ENCODE measurements around the gene TAF4. TPM values are rescaled to one million over a fixed set of nuclear protein-coding genes. Genes with fewer than 3 reads are reported as not detected.

Gene TAF4
- total and polyA plus RNA-seq, 2 of the 13 experiments (the other 11 are each of a cell fraction or from before 2014, with no cell fraction given), result 5.9 to 12.0 TPM

GRCh38 chr20:62043131-62043914 is 22.4 kb downstream of the TAF4 start (continued):
- TF ChIP-seq MZF1 (CRISPR knock-in tag; IDR thresholded peaks at IDR 0.05; ENCODE audit: borderline replicate concordance), result no peak
- peak; percentile 85 for TF ChIP-seq CREB1 (IDR thresholded peaks at IDR 0.05)
- TF ChIP-seq CREB1 (CRISPR knock-in tag; IDR thresholded peaks at IDR 0.05), result no peak; the same call in none of the 2 replicates
- no peak for TF ChIP-seq TMF1 (CRISPR knock-in tag; IDR thresholded peaks at IDR 0.05; ENCODE audit: low read depth)
- no peak for TF ChIP-seq SP1 (IDR thresholded peaks at IDR 0.05)
- TF ChIP-seq SP1 (CRISPR knock-in tag; IDR thresholded peaks at IDR 0.05), result peak; percentile 59; the same call in 1 of the 2 replicates
- TF ChIP-seq HNF4A (CRISPR knock-in tag; IDR thresholded peaks at IDR 0.05), result peak; percentile 89
- TF ChIP-seq EP300 (IDR thresholded peaks at IDR 0.05; ENCODE audit: low read depth in 2 of 2, low read length in 2 of 2), result peak; percentile 72 to 86
- peak; percentile 59; the same call in 1 of the 2 replicates for TF ChIP-seq EP300 (CRISPR knock-in tag; IDR thresholded peaks at IDR 0.05; ENCODE audit: borderline replicate concordance)
- no peak for TF ChIP-seq RARG (CRISPR knock-in tag; IDR thresholded peaks at IDR 0.05; ENCODE audit: low read depth)
- peak in 1 of 2 experiments; percentile 93; a peak in 2 of 4 replicates for TF ChIP-seq ATF4 (CRISPR knock-in tag; IDR thresholded peaks at IDR 0.05)
- TF ChIP-seq, protein P1, sequence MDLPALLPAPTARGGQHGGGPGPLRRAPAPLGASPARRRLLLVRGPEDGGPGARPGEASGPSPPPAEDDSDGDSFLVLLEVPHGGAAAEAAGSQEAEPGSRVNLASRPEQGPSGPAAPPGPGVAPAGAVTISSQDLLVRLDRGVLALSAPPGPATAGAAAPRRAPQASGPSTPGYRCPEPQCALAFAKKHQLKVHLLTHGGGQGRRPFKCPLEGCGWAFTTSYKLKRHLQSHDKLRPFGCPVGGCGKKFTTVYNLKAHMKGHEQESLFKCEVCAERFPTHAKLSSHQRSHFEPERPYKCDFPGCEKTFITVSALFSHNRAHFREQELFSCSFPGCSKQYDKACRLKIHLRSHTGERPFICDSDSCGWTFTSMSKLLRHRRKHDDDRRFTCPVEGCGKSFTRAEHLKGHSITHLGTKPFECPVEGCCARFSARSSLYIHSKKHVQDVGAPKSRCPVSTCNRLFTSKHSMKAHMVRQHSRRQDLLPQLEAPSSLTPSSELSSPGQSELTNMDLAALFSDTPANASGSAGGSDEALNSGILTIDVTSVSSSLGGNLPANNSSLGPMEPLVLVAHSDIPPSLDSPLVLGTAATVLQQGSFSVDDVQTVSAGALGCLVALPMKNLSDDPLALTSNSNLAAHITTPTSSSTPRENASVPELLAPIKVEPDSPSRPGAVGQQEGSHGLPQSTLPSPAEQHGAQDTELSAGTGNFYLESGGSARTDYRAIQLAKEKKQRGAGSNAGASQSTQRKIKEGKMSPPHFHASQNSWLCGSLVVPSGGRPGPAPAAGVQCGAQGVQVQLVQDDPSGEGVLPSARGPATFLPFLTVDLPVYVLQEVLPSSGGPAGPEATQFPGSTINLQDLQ (CRISPR knock-in tag; IDR thresholded peaks at IDR 0.05), result no peak
- TF ChIP-seq SRSF1 (optimal IDR thresholded peaks at IDR 0.05; ENCODE audit: low read depth, low read length), result no peak
- TF ChIP-seq ZBTB7A (CRISPR knock-in tag; IDR thresholded peaks at IDR 0.05), result no peak
- no peak for TF ChIP-seq ZNF761 (CRISPR knock-in tag; conservative IDR thresholded peaks at IDR 0.05)
- TF ChIP-seq HOXD1 (CRISPR knock-in tag; IDR thresholded peaks at IDR 0.05), result no peak
- TF ChIP-seq ZNF772 (CRISPR knock-in tag; IDR thresholded peaks at IDR 0.05), result 0 out of 2 replicates have a peak, but pooled peaks have one; percentile 61
- TF ChIP-seq PRPF4 (IDR thresholded peaks at IDR 0.05; ENCODE audit: low read depth, low read length, poor library complexity, severe bottlenecking), result no peak
- TF ChIP-seq ZNF547 (CRISPR knock-in tag; IDR thresholded peaks at IDR 0.05), result no peak
- TF ChIP-seq ZNF18 (CRISPR knock-in tag; IDR thresholded peaks at IDR 0.05; ENCODE audit: insufficient replicate concordance), result no peak

All from HepG2 (cell line).